OCI-LY7 (cell line): Measurements from ENCODE around the gene TMC2. TPM values are rescaled to one million over a fixed set of nuclear protein-coding genes. Genes with fewer than 3 reads are reported as not detected.
"Not testable (repeated sequence)": the region's sequence is repeated elsewhere in the genome, so short reads cannot be mapped to it uniquely, and the experiment has no call there.

Experiments used
- Bru-seq: library from RNA; stranded (reverse); fragments of 400-500 nt; gene quantifications from one replicate; lab custom pipeline; 2021; lab: Mats Ljungman, UMichigan
- BruChase-seq, 2 experiments: library from RNA; stranded (reverse); fragments of 400-500 nt; gene quantifications; one replicate each; lab custom pipeline; 2021; lab: Mats Ljungman, UMichigan
- BruUV-seq: library from RNA; stranded (reverse); fragments of 400-500 nt; replicated peaks from 2 replicates; lab custom pipeline; 2021; lab: Mats Ljungman, UMichigan
- CTCF ChIA-PET: fragments of 300-600 bp; sonication (Branson Sonifier 250); formaldehyde crosslinking; loops from one replicate; lab custom pipeline; 2022; ENCODE audit warnings: antibody characterized with exemption; ENCODE audit not compliant: unreplicated experiment; lab: Charles Lee
- POLR2A ChIA-PET: fragments of 300-600 bp; sonication (Branson Sonifier 250); formaldehyde crosslinking; loops from one replicate; lab custom pipeline; 2022; ENCODE audit warnings: antibody characterized with exemption; lab: Charles Lee
- DNase-seq: peaks from one replicate; pipeline ENCODE4 v3.0.0-alpha.2; 2015; ENCODE audit warnings: low spot score
- H2AFZ ChIP-seq: fragments of 200-600 bp; sonication (generic), shearing (Covaris generic); 2 replicates; pipeline ENCODE4 v1.6.1; 2014; ENCODE audit warnings: mild to moderate bottlenecking, antibody characterized with exemption, low read length, moderate library complexity
- H3K27ac ChIP-seq: fragments of 200-600 bp; sonication (generic); 2 replicates; pipeline ENCODE4 v1.5.1; 2014; ENCODE audit warnings: mixed run types, low read depth, mild to moderate bottlenecking, moderate library complexity, low read length, inconsistent platforms; ENCODE audit not compliant: poor library complexity, severe bottlenecking
- H3K36me3 ChIP-seq: fragments of 200-600 bp; sonication (generic); 2 replicates; pipeline ENCODE4 v1.6.1; 2014; ENCODE audit warnings: mild to moderate bottlenecking, antibody characterized with exemption, low read length, moderate library complexity, mixed read lengths; ENCODE audit not compliant: insufficient read depth
- H3K4me1 ChIP-seq: fragments of 200-600 bp; sonication (generic); 2 replicates; pipeline ENCODE4 v1.5.1; 2014; ENCODE audit warnings: mild to moderate bottlenecking, low read length; ENCODE audit not compliant: insufficient read depth, poor library complexity, severe bottlenecking
- H3K4me2 ChIP-seq: fragments of 200-600 bp; sonication (generic); 2 replicates; pipeline ENCODE4 v1.6.1; 2014; ENCODE audit warnings: mild to moderate bottlenecking, low read length
- H3K4me3 ChIP-seq: fragments of 200-600 bp; sonication (generic); 2 replicates; pipeline ENCODE4 v1.5.1; 2014; ENCODE audit warnings: mild to moderate bottlenecking, low read depth, low read length; ENCODE audit not compliant: poor library complexity, severe bottlenecking
- H3K79me2 ChIP-seq: fragments of 200-600 bp; sonication (generic); 2 replicates; pipeline ENCODE4 v1.6.1; 2016; ENCODE audit warnings: low read depth, mild to moderate bottlenecking, low read length, moderate library complexity, mixed read lengths; ENCODE audit not compliant: insufficient read depth
- H3K9me2 ChIP-seq: fragments of 200-600 bp; sonication (generic); 2 replicates; pipeline ENCODE4 v1.6.1; 2016; ENCODE audit warnings: mild to moderate bottlenecking, low read length, mixed read lengths; ENCODE audit not compliant: insufficient read depth
- H3K9me3 ChIP-seq: fragments of 200-600 bp; sonication (generic); 2 replicates; pipeline ENCODE4 v1.6.1; 2014; ENCODE audit warnings: mild to moderate bottlenecking, mixed run types, low read length, mixed read lengths
- H4K20me1 ChIP-seq: fragments of 200-600 bp; sonication (generic); 2 replicates; pipeline ENCODE4 v1.6.1; 2014; ENCODE audit warnings: mild to moderate bottlenecking, antibody characterized with exemption, low read length, moderate library complexity, mixed read lengths; ENCODE audit not compliant: insufficient read depth
- EZH2phosphoT487 ChIP-seq: fragments of 200-600 bp; sonication (generic); IDR thresholded peaks from 2 replicates; pipeline ENCODE4 v1.6.1; 2018; ENCODE audit warnings: low read depth, borderline replicate concordance, mild to moderate bottlenecking, mixed run types, antibody characterized with exemption, low read length, moderate library complexity, mixed read lengths
- intact Hi-C: fragments of 100-400 bp; cut with micrococcal nuclease; formaldehyde crosslinking; loops from one replicate; pipeline ENCODE4 v1.10.0; 2022; ENCODE audit not compliant: unreplicated experiment
- long read RNA-seq: library from polyadenylated mRNA; stranded (forward); transcript quantifications from one replicate; pipeline ENCODE4 v2.0.0, GENCODE V29; 2022
- total RNA-seq, 2 experiments: library from RNA; depleted of rRNA in 1 of 2; stranded (reverse); fragments of >200 nt in 1 of 2; shearing (Covaris generic) in 1 of 2; gene quantifications; 2 replicates each; pipeline ENCODE4 v1.2.3, GENCODE V29; 2014 to 2022
- TF ChIP-seq, protein P1 (sequence below): fragments of 200-600 bp; sonication (generic); conservative IDR thresholded peaks from 2 replicates; pipeline ENCODE4 v1.5.1; 2014; ENCODE audit warnings: mild to moderate bottlenecking, antibody characterized with exemption, low read length, moderate library complexity, mixed read lengths

The TMC2 gene, protein sequence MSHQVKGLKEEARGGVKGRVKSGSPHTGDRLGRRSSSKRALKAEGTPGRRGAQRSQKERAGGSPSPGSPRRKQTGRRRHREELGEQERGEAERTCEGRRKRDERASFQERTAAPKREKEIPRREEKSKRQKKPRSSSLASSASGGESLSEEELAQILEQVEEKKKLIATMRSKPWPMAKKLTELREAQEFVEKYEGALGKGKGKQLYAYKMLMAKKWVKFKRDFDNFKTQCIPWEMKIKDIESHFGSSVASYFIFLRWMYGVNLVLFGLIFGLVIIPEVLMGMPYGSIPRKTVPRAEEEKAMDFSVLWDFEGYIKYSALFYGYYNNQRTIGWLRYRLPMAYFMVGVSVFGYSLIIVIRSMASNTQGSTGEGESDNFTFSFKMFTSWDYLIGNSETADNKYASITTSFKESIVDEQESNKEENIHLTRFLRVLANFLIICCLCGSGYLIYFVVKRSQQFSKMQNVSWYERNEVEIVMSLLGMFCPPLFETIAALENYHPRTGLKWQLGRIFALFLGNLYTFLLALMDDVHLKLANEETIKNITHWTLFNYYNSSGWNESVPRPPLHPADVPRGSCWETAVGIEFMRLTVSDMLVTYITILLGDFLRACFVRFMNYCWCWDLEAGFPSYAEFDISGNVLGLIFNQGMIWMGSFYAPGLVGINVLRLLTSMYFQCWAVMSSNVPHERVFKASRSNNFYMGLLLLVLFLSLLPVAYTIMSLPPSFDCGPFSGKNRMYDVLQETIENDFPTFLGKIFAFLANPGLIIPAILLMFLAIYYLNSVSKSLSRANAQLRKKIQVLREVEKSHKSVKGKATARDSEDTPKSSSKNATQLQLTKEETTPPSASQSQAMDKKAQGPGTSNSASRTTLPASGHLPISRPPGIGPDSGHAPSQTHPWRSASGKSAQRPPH
- not detected in 2 replicates for total RNA-seq (2014; rRNA removed; shearing (Covaris generic))
- total RNA-seq (2022) = not detected in 2 replicates
- Bru-seq, nascent RNA = not detected
- BruChase-seq, experiment 1, labeled RNA remaining after a 6-hour chase = percentile 5 among the genes with signal in this experiment
- percentile 2 among the genes with signal in this experiment for BruChase-seq, experiment 2, labeled RNA remaining after a 2-hour chase
- long read RNA-seq = 0 reads

DNA sequence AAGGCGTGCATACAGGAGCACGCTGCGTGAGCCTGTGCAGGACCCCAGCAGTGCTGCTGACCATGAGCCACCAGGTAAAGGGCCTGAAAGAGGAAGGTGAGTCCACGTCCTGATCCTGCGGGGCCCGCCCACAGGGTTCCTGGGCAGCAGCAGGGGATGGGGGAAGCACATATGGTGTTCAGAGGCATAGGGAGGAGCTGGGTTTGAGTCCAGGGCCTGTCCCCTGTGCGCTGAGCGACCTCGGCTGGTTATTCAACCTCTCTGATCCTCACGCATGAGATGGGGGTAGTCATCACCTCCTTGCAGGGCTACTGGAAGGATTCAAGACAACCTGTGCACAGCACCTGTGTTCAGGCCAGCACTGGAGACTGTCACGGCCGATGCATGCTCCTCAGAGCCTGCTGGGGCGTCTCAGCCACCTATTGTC lies at the start of gene TMC2:
Gene TMC2 (plus strand): TSS at position 14 of the 427 bp plus-strand sequence. CDS start 49 bp downstream, at position 63.
- Histone ChIP-seq H3K4me3 (no peak within 1 kb of the TSS), H3K4me2 (no peak within 1 kb of the TSS), H2AFZ (no peak within 1 kb of the TSS), H3K79me2 (no peaks in the 10 kb centered on the region), H3K9me3 (no peaks in the 10 kb centered on the region), H3K27ac (no peak within 1 kb of the TSS), H3K36me3 (no peaks in the 10 kb centered on the region), H4K20me1 (no peaks in the 10 kb centered on the region), H3K9me2 (no peaks in the 10 kb centered on the region), H3K4me1 (no peaks in the 10 kb centered on the region)
- BruUV-seq = no TSS peak
- TF ChIP-seq EZH2phosphoT487 = no peak
- TF ChIP-seq, protein P1, sequence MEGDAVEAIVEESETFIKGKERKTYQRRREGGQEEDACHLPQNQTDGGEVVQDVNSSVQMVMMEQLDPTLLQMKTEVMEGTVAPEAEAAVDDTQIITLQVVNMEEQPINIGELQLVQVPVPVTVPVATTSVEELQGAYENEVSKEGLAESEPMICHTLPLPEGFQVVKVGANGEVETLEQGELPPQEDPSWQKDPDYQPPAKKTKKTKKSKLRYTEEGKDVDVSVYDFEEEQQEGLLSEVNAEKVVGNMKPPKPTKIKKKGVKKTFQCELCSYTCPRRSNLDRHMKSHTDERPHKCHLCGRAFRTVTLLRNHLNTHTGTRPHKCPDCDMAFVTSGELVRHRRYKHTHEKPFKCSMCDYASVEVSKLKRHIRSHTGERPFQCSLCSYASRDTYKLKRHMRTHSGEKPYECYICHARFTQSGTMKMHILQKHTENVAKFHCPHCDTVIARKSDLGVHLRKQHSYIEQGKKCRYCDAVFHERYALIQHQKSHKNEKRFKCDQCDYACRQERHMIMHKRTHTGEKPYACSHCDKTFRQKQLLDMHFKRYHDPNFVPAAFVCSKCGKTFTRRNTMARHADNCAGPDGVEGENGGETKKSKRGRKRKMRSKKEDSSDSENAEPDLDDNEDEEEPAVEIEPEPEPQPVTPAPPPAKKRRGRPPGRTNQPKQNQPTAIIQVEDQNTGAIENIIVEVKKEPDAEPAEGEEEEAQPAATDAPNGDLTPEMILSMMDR = no peak
- intact Hi-C loops = no loop called here
- CTCF ChIA-PET = no interaction called here
- POLR2A ChIA-PET = no interaction called here
- no peak for DNase-seq

DNA sequence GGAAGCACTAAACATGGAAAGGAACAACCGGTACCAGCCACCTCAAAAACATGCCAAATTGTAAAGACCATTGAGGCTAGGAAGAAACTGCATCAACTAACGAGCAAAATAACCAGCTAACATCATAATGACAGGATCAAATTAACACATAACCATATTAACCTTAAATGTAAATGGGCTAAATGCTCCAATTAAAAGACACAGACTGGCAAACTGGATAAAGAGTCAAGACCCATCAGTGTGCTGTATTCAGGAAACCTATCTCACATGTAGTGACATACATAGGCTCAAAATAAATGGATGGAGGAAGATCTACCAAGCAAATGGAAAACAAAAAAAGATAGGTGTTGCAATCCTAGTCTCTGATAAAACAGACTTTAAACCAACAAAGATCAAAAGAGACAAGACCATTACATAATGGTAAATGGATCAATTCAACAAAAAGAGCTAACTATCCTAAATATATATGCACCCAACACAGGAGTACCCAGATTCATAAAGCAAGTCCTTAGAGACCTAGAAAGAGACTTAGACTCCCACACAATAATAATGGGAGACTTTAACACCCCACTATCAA lies 33.5 kb upstream of the TMC2 start:
- H3K79me2 ChIP-seq, H3K4me2 ChIP-seq, POLR2A ChIA-PET, H4K20me1 ChIP-seq, H2AFZ ChIP-seq, intact Hi-C loops, CTCF ChIA-PET, H3K9me3 ChIP-seq, H3K27ac ChIP-seq, BruUV-seq, H3K4me1 ChIP-seq, DNase-seq, H3K9me2 ChIP-seq, H3K4me3 ChIP-seq: not testable (repeated sequence)
- H3K36me3 ChIP-seq = peaks cover 23% of the 10 kb centered on the region

DNA sequence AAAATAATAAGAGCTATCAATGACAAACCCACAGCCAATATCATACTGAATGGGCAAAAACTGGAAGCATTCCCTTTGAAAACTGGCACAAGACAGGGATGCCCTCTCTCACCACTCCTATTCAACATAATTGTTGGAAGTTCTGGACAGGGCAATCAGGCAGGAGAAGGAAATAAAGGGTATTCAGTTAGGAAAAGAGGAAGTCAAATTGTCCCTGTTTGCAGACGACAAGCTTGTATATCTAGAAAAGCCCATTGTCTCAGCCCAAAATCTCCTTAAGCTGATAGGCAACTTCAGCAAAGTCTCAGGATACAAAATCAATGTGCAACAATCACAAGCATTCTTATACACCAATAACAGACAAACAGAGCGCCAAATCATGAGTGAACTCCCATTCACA lies 31.6 kb upstream of the TMC2 start:
- H2AFZ ChIP-seq, H3K9me3 ChIP-seq, H3K27ac ChIP-seq, H3K4me2 ChIP-seq, CTCF ChIA-PET, H4K20me1 ChIP-seq, H3K9me2 ChIP-seq, DNase-seq, intact Hi-C loops, BruUV-seq, POLR2A ChIA-PET, H3K4me3 ChIP-seq, H3K36me3 ChIP-seq: not testable (repeated sequence)
- Histone ChIP-seq H3K4me1 (peaks cover 18% of the 10 kb centered on the region), H3K79me2 (peaks cover 15% of the 10 kb centered on the region; the same call in 1 of the 2 replicates)

DNA sequence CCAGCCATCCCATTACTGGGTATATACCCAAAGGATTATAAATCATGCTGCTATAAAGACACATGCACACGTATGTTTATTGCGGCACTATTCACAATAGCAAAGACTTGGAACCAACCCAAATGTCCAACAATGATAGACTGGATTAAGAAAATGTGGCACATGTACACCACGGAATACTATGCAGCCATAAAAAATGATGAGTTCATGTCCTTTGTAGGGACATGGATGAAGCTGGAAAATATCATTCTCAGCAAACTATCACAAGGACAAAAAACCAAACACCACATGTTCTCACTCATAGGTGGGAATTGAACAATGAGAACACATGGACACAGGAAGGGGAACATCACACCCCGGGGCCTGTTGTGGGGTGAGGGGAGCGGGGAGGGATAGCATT lies 29.9 kb upstream of the TMC2 start:
- Histone ChIP-seq H3K79me2 (peaks cover 15% of the 10 kb centered on the region; the same call in 1 of the 2 replicates), H3K4me1 (peaks cover 18% of the 10 kb centered on the region)
- H3K36me3 ChIP-seq, H3K4me2 ChIP-seq, CTCF ChIA-PET, H2AFZ ChIP-seq, POLR2A ChIA-PET, intact Hi-C loops, H3K27ac ChIP-seq, DNase-seq, BruUV-seq, H3K9me3 ChIP-seq, H4K20me1 ChIP-seq, H3K9me2 ChIP-seq, H3K4me3 ChIP-seq: not testable (repeated sequence)
